Breast epithelium (tissue), 4 donors: Measurements from ENCODE around the gene P3H2. TPM values are rescaled to one million over a fixed set of nuclear protein-coding genes. Genes with fewer than 3 reads are reported as not detected.

ENCODE experiments used
- DNase-seq, 2 donors: peaks; one replicate each; pipeline ENCODE4 v3.0.0-alpha.2; 2019; ENCODE audit warnings: low spot score in 2 of 2
- H3K27ac ChIP-seq, 2 donors: fragments of 200-600 bp; sonication (generic) in 1 of 2; one replicate each; pipeline ENCODE4 v1.5.1; 2016 to 2019; ENCODE audit warnings: mild to moderate bottlenecking in 1 of 2
- H3K27me3 ChIP-seq, 2 donors: fragments of 200-600 bp; sonication (generic) in 1 of 2; one replicate each; pipeline versions ENCODE4 v1.5.1 to v1.6.0; 2017 to 2019; ENCODE audit warnings: control low read depth in 1 of 2, mild to moderate bottlenecking in 1 of 2
- H3K36me3 ChIP-seq: fragments of 200-600 bp; one replicate; pipeline ENCODE4 v1.5.1; 2019
- H3K4me1 ChIP-seq, 2 donors: fragments of 200-600 bp; sonication (generic); one replicate each; pipeline ENCODE4 v1.5.1; 2016 to 2019; ENCODE audit warnings: control low read depth in 1 of 2
- H3K4me3 ChIP-seq, 3 donors: fragments of 200-600 bp; sonication (generic); 1 replicate in 2 of 3; 2 replicates in 1 of 3; pipeline ENCODE4 v1.5.1; 2016 to 2019; ENCODE audit warnings: mild to moderate bottlenecking in 3 of 3, moderate library complexity in 2 of 3
- H3K9me3 ChIP-seq, 2 donors: fragments of 200-600 bp; sonication (generic) in 1 of 2; one replicate each; pipeline ENCODE4 v1.5.1; 2016 to 2019; ENCODE audit warnings: control low read depth in 1 of 2
- POLR2A ChIP-seq: fragments of 450-650 bp; IDR thresholded peaks from one replicate; pipeline ENCODE4 v1.6.1; 2016; ENCODE audit warnings: antibody characterized with exemption, mild to moderate bottlenecking, moderate library complexity
- POLR2AphosphoS5 ChIP-seq, 3 donors: sonication (generic); formaldehyde crosslinking; IDR thresholded peaks; one replicate each; pipeline ENCODE4 v1.6.1; 2017; ENCODE audit warnings: antibody characterized with exemption in 3 of 3
- intact Hi-C: fragments of 100-400 bp; cut with DNase I; formaldehyde crosslinking; loops from one replicate; pipeline ENCODE4 v1.15.1; 2023; ENCODE audit warnings: low total_unique reads
- total RNA-seq, 3 donors: library from RNA; depleted of rRNA; stranded (reverse); fragments of >200 nt; gene quantifications; one replicate each; pipeline ENCODE4 v1.1.0, GENCODE V29; 2016
- TF ChIP-seq, protein P1 (sequence below), 3 donors: fragments of 450-650 bp; IDR thresholded peaks; one replicate each; pipeline ENCODE4 v1.5.1; 2016 to 2017; ENCODE audit warnings: antibody characterized with exemption in 3 of 3, mild to moderate bottlenecking in 3 of 3, moderate library complexity in 3 of 3

P3H2 gene
- total RNA-seq, 3 donors from 2014 or later, result 1.6 to 12.3 (median 10.2) TPM

DNA sequence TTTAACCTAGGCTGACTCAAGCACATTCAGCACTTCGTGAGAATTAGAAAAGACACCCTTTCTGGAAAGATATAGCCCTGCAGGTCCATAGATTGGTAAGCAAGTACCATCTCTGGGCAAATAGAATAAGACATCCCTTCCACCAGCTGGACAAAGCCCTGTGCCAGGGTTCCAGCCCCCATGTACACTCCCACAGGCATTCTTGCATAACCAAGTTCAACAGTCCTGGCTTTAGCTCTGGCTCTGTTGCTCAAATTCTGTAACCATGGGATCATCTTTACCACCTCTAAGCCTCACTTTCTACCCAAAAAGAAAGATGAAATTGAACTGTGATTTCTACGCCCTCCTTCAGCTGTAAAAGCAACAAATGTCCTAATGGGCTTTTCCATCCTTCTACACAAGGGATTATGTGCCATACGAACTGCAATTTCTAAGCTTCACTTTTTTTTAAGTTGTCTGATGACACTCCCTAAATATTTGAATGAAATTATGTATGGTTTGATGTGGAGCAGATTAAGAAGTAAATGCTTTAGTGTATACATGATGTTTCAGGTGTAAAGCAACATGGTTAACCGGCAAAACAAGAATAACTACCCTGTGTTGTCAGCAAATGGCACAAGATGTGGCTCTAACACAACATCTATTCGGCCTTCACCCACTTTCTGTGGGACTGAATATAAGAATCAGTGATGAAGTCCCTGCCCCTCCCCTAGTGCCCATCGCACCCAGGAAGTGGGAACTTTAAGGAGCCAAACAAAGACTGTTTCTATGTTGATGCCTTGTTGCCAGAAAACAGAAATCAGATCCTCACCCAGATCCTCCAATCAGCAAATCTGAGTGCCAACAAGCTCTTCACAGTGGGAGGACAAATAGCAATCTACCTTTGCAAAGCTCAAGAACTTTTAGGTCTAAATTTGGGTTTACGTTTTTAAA, 165.7 kb downstream of the P3H2 start:
- no peaks in the 10 kb centered on the region for H3K36me3 ChIP-seq
- no peaks in the 10 kb centered on the region for H3K4me1 ChIP-seq
- intact Hi-C loops, result no loop called here
- no peaks in the 10 kb centered on the region for H3K27me3 ChIP-seq
- H3K27ac ChIP-seq, result peak overlapping the region in 1 of 2 donors; percentile 8
- no peaks in the 10 kb centered on the region for H3K9me3 ChIP-seq
- DNase-seq, result no peak
- H3K4me3 ChIP-seq, result no peak overlapping the region
- TF ChIP-seq POLR2A, result no peak
- TF ChIP-seq POLR2AphosphoS5 (IDR thresholded peaks at IDR 0.05), result no peak
- TF ChIP-seq, protein P1, sequence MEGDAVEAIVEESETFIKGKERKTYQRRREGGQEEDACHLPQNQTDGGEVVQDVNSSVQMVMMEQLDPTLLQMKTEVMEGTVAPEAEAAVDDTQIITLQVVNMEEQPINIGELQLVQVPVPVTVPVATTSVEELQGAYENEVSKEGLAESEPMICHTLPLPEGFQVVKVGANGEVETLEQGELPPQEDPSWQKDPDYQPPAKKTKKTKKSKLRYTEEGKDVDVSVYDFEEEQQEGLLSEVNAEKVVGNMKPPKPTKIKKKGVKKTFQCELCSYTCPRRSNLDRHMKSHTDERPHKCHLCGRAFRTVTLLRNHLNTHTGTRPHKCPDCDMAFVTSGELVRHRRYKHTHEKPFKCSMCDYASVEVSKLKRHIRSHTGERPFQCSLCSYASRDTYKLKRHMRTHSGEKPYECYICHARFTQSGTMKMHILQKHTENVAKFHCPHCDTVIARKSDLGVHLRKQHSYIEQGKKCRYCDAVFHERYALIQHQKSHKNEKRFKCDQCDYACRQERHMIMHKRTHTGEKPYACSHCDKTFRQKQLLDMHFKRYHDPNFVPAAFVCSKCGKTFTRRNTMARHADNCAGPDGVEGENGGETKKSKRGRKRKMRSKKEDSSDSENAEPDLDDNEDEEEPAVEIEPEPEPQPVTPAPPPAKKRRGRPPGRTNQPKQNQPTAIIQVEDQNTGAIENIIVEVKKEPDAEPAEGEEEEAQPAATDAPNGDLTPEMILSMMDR (IDR thresholded peaks at IDR 0.05), result no peak

DNA sequence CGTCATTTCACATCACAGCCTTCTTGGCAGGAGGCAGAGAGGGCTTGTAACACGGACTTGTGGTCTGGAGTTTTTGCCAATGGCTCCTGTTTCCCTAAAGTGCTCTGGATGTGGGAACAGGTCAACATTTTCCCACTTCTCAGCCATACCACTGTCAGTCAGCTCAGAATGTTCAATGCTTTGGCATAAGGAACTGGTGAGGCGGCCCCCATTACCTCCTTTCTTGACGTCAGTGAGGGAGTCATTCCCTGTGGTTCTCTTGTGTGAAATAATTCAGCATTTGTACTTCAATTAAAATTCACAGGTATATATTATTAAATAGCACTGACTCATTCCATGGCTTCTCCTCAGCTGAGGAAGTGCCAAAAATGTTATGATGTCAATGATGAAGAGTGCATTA, 167.1 kb downstream of the P3H2 start:
- intact Hi-C loops, result no loop called here
- no peaks in the 10 kb centered on the region for H3K4me1 ChIP-seq
- H3K4me3 ChIP-seq, result no peak overlapping the region
- no peaks in the 10 kb centered on the region for H3K36me3 ChIP-seq
- TF ChIP-seq POLR2AphosphoS5 (IDR thresholded peaks at IDR 0.05), result no peak
- no peaks in the 10 kb centered on the region for H3K9me3 ChIP-seq
- peak in 1 of 2 donors; percentile 38 for DNase-seq
- H3K27ac ChIP-seq, result peak overlapping the region; percentile 30 to 68
- no peaks in the 10 kb centered on the region for H3K27me3 ChIP-seq

DNA sequence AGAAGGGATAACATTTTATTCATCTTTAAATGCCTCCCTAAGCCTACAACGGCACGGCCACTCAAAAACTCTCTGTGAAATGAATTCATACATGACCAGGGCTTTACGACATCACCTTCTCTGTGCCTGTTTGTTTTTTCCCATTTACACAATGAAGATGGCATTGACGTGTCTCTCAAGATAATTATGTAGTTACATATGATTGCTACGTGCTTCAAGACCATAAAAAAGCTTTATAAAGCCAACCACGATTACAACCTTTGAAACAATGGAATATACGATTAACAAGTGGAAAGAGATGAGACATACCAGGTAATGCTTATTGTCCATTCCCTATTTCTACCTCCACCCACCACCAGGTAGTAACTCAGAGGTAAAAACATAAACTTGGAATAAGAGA, 168.4 kb downstream of the P3H2 start:
- Histone ChIP-seq H3K36me3 (no peaks in the 10 kb centered on the region), H3K4me3 (no peak overlapping the region), H3K27ac (no peak overlapping the region), H3K4me1 (no peaks in the 10 kb centered on the region), H3K27me3 (no peaks in the 10 kb centered on the region), H3K9me3 (no peaks in the 10 kb centered on the region)
- intact Hi-C loops, result no loop called here
- TF ChIP-seq POLR2AphosphoS5 (IDR thresholded peaks at IDR 0.05) (no peak), POLR2A (no peak)
- TF ChIP-seq, protein P1 (IDR thresholded peaks at IDR 0.05), result no peak
- DNase-seq, result no peak

DNA sequence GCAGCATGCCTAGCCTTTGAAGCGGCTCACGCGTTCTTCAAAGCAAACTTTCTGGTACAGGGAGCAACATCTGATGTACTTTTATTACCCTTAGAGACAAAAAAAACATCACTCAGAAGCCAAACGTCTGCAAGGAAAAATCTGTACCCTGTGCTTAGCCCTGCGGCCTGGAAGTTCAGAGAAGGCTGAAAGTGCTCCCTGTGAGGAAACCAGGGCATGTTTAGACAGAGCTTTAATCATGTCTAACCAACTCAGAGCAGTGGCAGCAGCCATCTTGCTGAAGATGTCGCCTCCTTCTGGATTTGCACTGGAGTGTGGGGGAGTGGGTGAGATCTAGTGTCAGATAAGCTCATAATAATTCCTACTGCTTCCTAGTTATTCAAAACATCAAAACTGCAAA, 170.4 kb downstream of the P3H2 start:
- intact Hi-C loops, result no loop called here
- H3K4me3 ChIP-seq, result no peak overlapping the region
- no peaks in the 10 kb centered on the region for H3K9me3 ChIP-seq
- DNase-seq, result peak in 1 of 2 donors; percentile 60
- no peaks in the 10 kb centered on the region for H3K36me3 ChIP-seq
- peak overlapping the region; percentile 2 to 26 for H3K27ac ChIP-seq
- no peaks in the 10 kb centered on the region for H3K4me1 ChIP-seq
- TF ChIP-seq POLR2A (no peak), POLR2AphosphoS5 (IDR thresholded peaks at IDR 0.05) (no peak)
- TF ChIP-seq, protein P1 (IDR thresholded peaks at IDR 0.05), result no peak
- H3K27me3 ChIP-seq, result no peaks in the 10 kb centered on the region

DNA sequence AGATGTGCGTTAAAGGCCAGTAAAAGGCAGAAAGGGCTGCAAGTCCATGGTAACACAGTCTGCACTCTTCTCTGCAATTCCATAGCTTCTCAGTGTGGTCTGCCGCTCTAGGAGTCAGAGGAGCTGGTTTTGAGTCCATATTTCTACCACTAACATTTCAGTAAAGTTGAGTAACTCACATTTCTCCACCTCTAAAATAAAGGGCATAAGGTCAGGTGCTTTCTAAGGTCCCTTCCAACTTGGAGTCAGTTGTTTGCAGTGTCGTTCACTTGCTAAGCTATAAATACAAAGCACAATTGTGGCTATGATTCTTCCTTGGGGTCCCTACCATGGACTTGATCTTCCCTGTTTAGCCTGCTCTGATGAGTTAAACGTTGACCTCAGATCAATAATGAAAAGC, 171.1 kb downstream of the P3H2 start:
- Histone ChIP-seq H3K36me3 (no peaks in the 10 kb centered on the region), H3K27ac (peak overlapping the region; percentile 2 to 26), H3K27me3 (no peaks in the 10 kb centered on the region), H3K4me3 (no peak overlapping the region), H3K9me3 (no peaks in the 10 kb centered on the region), H3K4me1 (no peaks in the 10 kb centered on the region)
- TF ChIP-seq, protein P1 (IDR thresholded peaks at IDR 0.05), result no peak
- no peak for TF ChIP-seq POLR2A
- DNase-seq, result no peak
- intact Hi-C loops, result no loop called here
